GM18873 (cell line): ENCODE data around the gene WIF1.

ENCODE experiments used
- ATAC-seq: cut with Tn5 transposase; IDR thresholded peaks from one replicate; pipeline ENCODE4 v1.9.1; 2021; ENCODE audit warnings: mild to moderate bottlenecking, moderate library complexity, moderate number of reproducible peaks; ENCODE audit not compliant: unreplicated experiment, low FRiP score

The WIF1 gene, protein sequence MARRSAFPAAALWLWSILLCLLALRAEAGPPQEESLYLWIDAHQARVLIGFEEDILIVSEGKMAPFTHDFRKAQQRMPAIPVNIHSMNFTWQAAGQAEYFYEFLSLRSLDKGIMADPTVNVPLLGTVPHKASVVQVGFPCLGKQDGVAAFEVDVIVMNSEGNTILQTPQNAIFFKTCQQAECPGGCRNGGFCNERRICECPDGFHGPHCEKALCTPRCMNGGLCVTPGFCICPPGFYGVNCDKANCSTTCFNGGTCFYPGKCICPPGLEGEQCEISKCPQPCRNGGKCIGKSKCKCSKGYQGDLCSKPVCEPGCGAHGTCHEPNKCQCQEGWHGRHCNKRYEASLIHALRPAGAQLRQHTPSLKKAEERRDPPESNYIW

GRCh38 chr12:65121049-65121955 lies at the start of gene WIF1:
Gene WIF1 (minus strand): TSS chr12:65121305. CDS start chr12:65121191, 114 bp downstream.
- no peak for ATAC-seq

DNA sequence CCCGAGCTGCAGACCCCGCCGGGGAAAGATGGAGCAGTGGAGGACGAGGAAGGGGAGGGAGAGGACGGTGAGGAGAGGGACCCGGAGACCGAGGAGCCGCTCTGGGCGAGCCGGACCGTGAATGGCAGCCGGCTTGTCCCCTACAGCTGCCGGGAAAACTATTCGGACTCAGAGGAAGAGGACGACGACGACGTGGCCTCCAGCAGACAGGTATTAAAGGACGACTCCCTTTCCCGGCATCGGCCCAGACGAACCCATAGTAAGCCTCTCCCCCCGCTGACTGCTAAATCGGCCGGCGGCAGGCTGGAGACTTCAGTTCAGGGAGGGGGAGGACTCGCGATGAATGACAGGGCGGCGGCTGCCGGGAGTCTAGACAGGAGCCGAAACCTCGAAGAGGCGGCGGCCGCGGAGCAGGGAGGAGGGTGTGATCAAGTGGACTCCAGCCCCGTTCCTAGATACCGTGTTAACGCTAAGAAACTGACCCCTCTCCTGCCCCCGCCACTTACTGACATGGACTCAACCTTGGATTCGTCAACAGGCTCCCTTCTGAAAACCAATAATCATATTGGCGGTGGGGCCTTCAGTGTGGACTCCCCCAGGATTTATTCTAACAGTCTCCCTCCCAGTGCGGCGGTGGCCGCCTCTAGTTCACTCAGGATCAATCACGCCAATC lies 49.2 kb upstream of the WIF1 start:
- ATAC-seq = peak; percentile 24

DNA sequence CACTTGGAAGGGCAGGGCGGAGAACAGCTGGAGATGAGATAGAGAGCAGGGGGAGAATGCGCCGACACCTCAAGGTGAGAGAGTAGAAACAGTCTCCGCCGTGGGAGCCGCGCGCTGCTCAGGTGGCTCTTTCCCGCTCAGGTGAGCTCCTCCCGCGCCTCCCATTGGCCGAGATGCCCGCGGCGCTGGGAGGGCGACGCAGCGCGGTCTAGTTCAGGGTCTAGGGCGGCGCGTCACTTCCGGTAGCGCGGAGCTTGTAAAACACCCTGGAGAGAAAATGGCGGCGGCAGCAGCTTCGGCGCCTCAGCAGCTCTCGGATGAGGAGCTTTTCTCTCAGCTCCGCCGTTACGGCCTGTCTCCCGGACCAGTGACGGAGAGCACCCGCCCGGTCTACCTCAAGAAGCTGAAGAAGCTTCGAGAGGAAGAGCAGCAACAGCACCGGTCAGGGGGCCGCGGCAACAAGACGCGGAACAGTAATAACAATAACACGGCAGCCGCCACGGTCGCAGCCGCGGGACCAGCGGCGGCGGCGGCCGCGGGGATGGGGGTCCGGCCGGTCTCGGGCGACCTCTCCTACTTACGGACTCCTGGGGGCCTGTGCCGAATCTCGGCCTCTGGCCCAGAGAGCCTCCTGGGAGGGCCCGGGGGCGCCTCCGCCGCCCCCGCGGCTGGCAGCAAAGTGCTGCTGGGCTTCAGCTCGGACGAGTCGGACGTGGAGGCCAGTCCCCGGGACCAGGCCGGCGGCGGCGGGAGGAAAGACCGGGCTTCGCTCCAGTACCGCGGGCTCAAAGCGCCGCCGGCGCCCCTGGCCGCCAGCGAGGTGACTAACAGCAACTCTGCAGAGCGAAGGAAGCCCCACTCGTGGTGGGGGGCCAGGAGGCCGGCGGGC lies 48.5 kb upstream of the WIF1 start, which contains the start of gene LEMD3:
TSS of gene LEMD3 (plus strand) at position 264 of the 889 bp plus-strand sequence. CDS start at position 278, 14 bp downstream.
- peak; percentile 89 for ATAC-seq

DNA sequence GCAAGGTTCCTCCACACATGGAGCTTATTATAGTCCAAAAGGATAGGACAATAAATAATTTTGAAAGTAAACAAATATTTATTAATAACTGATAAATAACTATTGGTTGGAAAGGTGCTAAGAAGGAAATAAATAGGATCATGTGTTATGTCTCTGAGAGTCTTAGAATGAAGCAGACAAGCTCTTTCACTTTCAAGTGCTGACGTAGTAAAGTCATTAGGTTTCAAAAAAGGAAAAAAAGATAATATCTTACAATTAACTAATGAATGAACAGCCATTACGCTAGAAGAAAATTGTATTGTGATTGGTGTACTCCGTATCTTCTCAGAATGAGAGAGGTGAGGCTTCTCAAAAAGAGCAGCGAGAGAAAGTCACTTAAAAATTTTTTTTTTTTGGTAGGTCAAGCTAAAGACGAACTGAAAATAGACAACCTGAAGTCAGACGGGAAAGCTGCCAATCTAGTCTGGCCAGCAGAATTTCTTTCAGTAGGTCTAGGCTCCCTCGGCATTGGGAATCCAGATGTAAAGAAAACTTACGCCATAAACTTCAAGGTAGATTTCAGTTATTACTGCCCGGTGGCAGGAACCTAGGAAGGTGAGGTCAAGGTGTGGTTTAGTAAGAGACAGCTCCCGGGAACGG lies 47.7 kb upstream of the WIF1 start:
- no peak for ATAC-seq

DNA sequence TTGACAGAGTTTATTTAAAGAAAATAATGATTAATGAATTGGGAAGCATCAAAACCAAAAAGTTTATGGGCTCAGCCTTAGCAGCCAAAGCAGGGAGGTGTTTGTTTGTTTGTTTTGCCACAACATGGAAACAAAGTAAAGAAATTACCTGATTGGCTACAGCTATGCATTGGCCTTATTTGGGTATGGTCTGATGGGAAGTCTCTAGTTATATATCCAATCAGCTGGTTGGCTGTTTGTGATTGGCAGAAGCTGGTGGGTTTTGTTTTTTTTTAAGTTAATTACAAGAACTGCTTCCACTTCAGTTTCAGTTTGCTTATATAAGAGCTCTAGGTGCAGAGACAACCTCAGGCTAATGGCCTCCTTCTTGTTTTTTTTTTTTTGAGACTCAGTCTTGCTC lies 43.7 kb upstream of the WIF1 start:
- no peak for ATAC-seq

DNA sequence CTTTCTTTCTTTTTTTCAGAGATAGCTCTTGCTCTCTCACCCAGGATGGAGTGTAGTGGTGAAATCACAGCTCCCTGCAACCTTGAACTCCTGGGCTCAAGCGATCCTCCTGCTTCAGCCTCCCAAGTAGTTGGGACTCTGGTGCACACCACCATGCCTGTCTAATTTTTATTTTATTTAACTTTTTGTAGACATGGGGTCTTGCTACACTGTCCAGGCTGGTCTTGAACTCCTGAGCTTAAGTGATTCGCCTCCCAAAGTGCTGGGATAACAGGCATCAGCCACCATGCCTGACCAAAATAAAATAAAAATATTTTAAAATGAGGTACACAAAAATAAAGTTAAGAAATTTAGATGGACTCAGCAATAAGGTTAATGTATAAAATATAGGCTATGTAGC lies 43.1 kb upstream of the WIF1 start:
- ATAC-seq = no peak

- peak; percentile 48 for ATAC-seq
These were observed 41.5 kb upstream of the WIF1 start for GRCh38 chr12:65162609-65163008.

DNA sequence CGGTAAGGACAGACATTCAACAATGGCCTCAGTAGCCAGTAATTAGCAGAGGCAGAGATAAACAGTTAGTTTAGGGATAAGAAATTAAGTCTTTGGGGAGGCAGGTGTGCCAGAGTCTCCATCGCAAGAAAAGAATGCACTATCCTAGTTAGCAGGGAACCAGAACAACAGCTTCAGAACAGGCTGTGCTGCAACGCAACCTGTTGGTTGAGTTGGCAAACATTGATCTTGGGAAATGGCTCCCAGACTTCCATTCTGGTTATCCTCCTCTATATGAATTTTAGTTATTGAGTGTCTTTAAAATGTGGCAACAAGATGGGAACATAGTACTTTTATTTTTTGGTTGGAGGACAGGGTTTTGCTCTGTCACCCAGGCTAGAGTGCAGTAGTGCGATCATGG lies 36.0 kb upstream of the WIF1 start:
- no peak for ATAC-seq

DNA sequence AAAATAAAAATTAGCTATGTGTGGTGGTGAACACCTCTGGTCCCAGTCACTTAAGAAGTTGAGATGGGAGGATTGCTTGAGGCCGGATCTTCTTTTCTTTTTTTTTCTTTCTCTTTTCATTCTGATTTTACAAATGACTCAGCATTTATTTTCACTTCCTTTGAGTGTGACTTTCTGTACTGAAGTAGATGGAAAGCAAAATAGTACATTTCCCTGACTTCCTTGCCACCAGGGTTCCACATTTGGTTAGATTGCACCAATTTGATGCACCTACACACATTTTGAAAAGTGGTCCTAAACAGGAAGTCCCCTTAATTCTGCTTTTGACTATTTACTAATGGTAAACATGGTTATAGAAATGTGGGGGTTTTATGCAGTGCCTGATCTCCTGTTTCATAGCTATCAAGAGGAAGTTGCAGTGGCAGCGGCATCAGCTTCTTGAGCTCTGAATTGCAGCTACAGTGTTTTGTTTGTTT lies 35.3 kb upstream of the WIF1 start:
- ATAC-seq = peak; percentile 93

DNA sequence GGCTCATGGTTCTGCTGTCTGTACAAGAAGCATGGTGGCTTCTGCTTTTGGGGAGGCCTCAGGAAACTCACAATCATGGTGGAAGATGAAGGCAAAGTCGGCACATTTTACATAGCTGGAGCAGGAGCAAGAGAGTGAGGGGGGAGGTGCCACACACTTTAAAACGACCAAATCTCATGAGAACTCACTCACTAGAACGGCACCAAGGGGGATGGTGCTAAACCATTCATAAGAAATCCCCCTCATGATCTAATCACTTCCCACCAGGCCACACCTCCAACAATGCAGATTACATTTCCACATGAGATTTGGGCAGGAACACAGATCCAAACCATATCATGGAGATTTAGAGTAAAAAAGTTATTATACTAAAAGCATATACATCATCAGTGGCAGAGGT lies 34.7 kb upstream of the WIF1 start:
- no peak for ATAC-seq

DNA sequence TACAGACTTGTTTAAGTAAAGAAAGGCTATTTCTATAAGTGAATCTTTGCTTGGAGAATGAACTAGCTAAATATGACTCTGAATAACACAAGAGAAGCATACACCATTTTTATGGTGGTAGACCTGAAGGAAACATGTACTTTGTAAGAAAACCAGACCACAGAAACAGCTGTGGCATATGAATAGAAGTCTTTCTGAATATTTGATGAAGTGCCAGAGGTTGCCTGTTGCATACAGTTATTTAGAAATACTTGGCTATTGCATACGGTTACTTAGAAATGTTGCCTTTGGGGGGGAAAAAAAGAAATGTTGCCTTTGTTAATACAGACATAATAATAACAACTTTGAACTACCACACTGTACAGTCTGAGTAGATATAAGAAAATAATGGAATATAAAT lies 31.5 kb upstream of the WIF1 start:
- ATAC-seq = no peak

DNA sequence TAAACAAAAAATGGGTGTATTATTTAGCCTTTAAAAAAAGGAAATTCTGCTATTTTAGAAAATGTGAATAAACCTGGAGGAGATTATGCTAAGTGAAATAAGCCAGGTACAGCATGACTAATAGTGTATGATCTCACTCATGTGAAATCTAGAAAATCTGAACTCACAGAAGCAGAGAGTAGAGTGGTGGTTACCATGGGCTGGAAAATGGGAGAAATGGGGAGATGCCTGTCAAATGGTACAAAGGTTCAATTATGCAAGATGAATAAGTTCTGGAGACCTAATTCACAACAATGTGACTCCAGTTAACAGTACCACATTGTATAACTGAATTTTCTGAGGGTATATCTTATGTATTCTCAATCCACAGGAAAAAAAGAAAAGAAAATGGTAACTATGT lies 30.9 kb upstream of the WIF1 start:
- no peak for ATAC-seq

DNA sequence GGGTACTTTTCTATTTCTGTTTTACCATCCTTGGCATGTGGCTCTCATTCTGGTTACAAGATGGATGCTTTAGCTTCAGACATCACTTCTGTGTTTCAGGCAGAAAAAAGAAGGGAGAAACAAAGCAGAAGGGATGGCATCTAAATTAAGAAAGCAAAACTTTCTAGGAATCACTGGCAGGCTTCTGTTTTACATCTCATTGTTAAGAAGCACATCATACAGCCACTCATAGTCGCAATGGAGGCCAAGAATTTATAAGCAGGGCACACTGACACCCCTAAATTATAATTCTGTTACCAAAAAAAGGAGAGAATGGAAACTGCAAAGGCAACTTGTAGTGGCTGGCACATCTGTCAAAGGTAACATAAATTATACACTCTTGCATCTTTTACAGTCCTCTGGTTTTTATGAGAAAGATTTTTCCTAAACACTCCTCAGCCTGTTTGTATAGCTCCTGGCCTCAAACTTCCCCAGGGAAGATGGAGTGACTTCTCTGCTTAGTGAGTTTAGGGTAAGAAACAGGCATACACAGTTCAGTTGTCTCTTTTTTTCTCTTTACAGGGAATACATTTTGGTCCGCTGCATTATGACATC lies 26.3 kb upstream of the WIF1 start:
- ATAC-seq = no peak

DNA sequence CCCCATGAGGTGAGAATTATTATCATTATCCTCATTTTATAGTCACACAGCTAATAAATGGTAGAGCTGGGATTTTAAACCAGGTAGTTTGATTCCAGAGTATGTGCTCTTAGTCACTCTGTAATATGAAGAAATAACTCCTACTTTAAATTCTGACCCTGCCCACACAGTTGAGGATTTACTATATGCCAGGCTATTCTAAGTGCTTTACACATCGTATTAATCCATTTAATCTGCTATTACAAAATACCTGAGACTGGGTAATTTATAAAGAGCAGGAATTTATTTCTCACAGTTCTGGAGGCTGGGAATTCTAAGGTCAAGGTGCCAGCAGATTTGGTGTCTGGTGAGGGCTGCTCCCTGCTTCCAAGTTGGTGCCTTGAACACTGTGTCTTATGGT lies 19.6 kb upstream of the WIF1 start:
- no peak for ATAC-seq

DNA sequence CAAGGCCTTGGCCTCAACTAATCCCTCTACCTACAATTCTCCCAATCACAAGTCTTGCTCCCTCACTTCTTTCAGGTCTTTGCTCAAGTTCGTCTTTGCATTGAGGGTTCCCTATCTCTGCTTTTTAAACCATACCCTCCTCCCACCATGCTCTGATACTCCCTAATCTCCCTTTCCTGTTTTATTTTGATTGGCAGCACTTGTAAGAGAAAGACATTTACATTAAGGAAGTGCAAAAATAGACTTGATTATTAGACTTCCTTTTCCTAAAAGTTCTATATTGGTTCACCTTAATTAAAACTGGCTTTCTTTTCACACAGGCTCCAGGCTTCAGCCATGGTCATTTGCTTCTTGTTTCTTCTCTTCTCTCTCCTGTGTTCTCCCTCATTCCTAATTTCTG lies 18.3 kb upstream of the WIF1 start:
- ATAC-seq = no peak

DNA sequence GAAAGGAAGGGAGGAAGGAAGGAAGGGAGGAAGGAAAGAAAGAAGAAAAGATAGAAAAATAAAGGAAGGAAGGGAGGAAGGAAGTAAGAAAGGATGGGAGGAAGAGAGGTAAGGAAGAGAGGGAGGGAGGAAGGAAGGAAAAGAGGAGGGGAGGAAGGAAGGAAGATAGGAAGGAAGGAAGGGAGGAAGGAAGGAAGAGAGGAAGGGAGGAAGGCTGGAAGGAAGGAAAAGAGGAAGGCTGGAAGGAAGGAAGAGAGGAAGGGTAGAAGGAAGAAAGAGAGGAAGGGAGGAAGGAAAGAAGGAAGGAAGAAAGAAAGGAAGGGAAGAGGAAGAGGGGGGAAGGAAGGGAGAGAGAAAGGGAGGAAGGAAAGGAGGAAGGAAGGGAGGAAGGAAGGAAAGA lies 12.8 kb upstream of the WIF1 start:
- no peak for ATAC-seq

DNA sequence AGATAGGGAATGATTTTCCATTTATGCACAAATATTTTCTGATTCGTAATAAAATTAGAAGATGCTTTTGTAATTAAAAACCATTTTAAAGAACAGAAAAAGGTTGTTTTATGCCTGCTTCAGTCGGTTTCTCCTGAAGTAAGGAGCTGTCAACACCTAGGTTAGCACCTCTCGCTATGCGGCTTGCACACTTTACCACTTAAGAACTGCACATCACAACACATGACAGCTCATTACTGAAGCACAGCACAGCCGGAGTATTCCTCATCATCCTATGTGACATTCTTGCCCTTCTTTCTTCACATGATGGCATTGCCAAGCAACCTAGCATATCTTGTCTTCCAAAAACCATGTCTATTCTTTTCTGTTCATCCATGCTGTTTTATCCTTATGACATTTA lies 5.4 kb upstream of the WIF1 start:
- ATAC-seq = no peak

- ATAC-seq = no peak
These were observed 4.9 kb upstream of the WIF1 start for GRCh38 chr12:65125975-65126374.

GRCh38 chr12:65125247-65125646 lies 4.1 kb upstream of the WIF1 start:
- no peak for ATAC-seq
